Hepatic stellate cell (primary cell): ENCODE data around the gene RELL1.
"Not testable (repeated sequence)": the region's sequence is repeated elsewhere in the genome, so short reads cannot be mapped to it uniquely, and the experiment has no call there.

Experiments
- DNase-seq: peaks from one replicate; pipeline ENCODE4 v3.0.0; 2011; ENCODE audit warnings: low spot score

Gene RELL1

DNA sequence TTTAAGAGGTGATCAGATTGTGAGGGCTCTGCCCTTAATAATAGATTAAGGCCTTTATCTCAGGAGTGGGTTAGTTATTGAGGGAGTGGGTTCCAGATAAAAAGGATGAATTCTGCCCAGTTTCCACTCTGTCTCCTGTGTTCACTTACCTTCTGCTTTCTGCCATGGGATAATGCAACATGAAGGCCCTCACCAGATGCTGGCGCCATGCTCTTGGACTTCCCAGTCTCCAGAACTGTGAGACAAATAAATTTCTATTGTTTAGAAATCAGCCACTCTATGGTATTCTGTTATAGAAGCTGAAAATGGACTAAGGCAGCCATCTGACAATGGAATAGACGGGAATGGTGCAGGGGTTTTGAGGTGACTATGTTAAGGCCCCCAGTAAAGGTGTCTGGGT lies 6.9 kb upstream of the RELL1 start:
- no peak for DNase-seq

DNA sequence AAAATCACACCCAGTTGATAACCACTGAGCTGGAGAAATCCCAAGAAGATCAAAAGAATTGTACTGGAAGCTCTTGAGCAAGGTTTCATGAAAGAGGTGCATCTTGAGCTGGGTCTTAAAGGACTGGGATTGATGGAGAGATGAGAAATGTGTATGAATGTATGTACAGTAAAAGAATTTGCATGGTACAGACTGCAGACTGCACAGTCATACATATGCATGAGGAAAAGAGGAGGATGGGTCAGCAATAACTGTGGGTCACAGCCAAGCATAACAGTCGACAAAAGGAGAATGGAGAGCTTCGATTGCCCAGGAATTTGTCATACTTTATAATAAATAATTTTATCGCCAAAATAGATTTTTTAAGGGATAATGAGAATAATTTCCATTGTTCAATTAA lies 4.8 kb upstream of the RELL1 start:
- DNase-seq, result no peak

GRCh38 chr4:37689353-37690095 lies 3.3 kb upstream of the RELL1 start:
- DNase-seq, result no peak

GRCh38 chr4:37687681-37688080 lies 1.5 kb upstream of the RELL1 start:
- no peak for DNase-seq

DNA sequence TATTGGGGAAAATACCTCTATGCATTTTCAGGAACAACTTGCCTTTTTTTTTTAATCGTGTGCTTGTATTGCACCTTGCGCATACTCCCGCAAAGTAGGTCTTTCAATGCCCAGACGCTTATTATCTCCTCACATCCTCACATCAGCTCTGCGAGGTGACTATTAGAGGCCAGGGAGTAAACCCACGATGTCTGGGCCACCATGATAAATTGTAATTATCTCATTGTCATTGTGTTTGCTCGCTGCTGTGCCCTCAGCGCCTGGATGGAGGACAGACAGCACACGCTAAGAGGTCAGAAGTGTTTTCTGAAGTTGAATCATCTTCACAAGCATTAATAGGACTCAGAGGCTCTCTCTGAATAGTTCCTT lies 1.0 kb upstream of the RELL1 start:
- no peak for DNase-seq

GRCh38 chr4:37685823-37686372 lies 278 bp downstream of the RELL1 start:
- peak; percentile 59 for DNase-seq

- peak; percentile 38 for DNase-seq
These were observed 884 bp downstream of the RELL1 start for GRCh38 chr4:37685161-37685822.

DNA sequence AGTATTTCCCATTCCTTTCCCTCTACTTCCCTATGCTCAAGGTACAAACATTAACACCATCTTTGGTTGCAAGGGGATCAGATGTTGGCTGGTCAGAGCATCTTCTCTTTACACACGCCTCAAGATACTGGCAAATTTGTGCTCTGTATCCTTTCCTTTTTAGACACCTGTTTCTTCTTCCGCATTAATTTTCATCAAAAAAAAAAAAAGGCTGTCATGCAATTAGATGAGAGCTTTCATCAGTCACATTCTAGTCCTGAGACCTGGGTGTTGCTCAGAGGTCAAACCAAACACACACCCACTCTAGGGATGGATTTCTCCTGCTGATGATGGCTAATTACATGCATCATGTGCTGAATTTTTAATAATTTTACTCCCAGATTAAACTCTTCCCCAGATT lies 2.0 kb downstream of the RELL1 start:
- DNase-seq, result no peak

GRCh38 chr4:37682701-37683401 lies 3.3 kb downstream of the RELL1 start:
- DNase-seq, result peak; percentile 44

GRCh38 chr4:37680089-37680488 lies 6.1 kb downstream of the RELL1 start:
- no peak for DNase-seq

- DNase-seq, result no peak
These were observed 6.9 kb downstream of the RELL1 start for GRCh38 chr4:37679301-37679700.

GRCh38 chr4:37678624-37679023 lies 7.6 kb downstream of the RELL1 start:
- no peak for DNase-seq

- DNase-seq, result no peak
These were observed 10.4 kb downstream of the RELL1 start for GRCh38 chr4:37675587-37676290.

GRCh38 chr4:37674439-37674838 lies 11.7 kb downstream of the RELL1 start:
- no peak for DNase-seq

- DNase-seq, result no peak
These were observed 12.5 kb downstream of the RELL1 start for GRCh38 chr4:37673538-37674192.

DNA sequence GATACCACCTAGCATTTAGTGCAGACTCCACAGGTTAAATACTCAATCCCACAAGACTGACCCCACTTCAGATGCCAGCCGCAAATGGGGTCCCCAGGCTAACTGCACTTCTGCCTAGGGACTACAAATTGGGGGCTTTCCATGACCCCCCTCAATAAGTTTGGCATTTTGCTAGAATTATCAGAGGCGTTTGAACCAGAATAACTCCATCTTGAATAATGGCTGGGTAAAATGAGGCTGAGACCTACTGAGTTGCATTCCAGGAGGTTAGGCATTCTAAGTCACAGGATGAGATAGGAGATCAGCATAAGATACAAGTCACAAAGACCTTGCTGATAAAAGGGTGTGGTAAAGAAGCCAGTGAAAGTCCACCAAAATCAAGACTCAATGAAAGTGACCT lies 15.1 kb downstream of the RELL1 start:
- DNase-seq, result no peak

- no peak for DNase-seq
These were observed 15.9 kb downstream of the RELL1 start for GRCh38 chr4:37670249-37670648.

- DNase-seq, result not testable (repeated sequence)
These were observed 17.1 kb downstream of the RELL1 start for GRCh38 chr4:37669124-37669523.

DNA sequence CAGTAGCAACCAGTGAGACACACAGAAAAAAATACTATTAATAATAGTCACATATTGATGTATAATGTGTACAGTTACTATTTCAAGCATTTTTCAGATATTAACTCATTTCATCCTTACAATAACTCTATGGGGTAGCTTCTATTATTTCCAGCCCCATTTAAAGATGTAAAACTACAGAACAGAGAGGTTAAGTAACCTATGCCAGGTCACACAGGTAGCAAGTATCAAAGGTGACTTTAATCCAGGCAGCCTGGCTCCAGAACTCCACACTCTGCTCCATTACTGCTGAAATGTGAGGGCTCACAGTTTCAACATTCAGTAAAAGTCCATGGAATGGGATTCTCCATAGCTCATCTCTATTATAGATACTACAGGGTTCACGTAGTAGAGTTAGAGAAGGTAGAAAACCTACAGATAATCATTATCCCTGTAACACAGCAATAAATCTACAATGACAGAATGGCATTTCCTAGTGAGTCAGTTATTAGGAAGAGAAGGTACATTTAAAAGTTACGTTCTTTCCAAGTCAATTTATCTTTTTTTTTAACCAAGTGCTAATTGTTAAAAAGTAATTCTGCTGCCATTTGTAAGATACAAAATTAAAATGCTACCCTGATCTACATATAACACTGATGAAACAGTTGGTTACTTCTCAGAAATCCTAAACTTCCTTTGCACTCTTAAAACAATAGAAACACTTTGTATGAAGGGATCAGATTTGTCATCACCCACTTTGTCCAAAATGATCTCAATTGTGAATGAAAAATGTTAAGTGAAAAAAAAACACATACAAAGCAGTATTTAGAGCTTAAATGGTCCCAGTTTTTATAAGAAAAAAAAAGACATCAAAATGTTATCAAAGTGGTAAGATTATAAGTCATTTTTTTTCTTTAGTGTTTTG lies 18.7 kb downstream of the RELL1 start:
- no peak for DNase-seq

DNA sequence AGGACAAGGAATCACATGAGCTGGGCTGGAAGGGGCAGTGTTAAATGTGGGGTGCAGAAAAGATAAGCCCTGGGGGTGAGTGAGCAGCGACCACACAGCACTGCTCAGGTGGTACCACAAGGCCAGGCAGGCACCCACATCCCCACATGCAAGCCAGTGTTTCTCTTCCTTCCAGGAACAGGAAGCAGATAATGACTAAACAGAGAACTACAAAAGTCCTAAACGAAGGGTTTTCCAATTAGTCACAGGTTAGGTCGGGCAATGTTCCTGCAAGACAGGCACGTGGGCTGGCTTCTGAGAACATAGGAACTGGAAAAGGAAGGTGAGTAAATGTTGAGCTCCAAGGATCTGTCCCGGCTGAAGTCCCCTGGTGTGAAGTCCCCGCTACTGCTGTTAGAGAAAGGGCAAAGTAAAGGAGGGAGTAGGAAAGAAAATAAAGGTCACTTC lies 19.5 kb downstream of the RELL1 start:
- DNase-seq, result peak; percentile 67
